Loucy (cell line): ENCODE data around the gene LILRB3.
"Not testable (repeated sequence)": the region's sequence is repeated elsewhere in the genome, so short reads cannot be mapped to it uniquely, and the experiment has no call there.

Experiments used
- H2AFZ ChIP-seq: fragments of 200-600 bp; sonication (generic); 2 replicates; pipeline ENCODE4 v1.6.0; 2016; ENCODE audit warnings: antibody characterized with exemption, mild to moderate bottlenecking, low read length, moderate library complexity
- H3F3A ChIP-seq: fragments of 200-600 bp; 2 replicates; pipeline ENCODE4 v1.6.0; 2016; ENCODE audit warnings: antibody characterized with exemption, low read depth, mild to moderate bottlenecking
- H3K27me3 ChIP-seq: fragments of 200-600 bp; sonication (generic); 2 replicates; pipeline ENCODE4 v1.6.1; 2014; ENCODE audit warnings: low read length, mild to moderate bottlenecking; ENCODE audit not compliant: insufficient read depth, poor library complexity, severe bottlenecking
- H3K36me3 ChIP-seq: fragments of 200-600 bp; sonication (generic); 2 replicates; pipeline ENCODE4 v1.6.1; 2016; ENCODE audit warnings: low read length; ENCODE audit not compliant: insufficient read depth
- H3K4me1 ChIP-seq: fragments of 200-600 bp; sonication (generic); 2 replicates; pipeline ENCODE4 v1.5.1; 2014; ENCODE audit warnings: low read length, mild to moderate bottlenecking; ENCODE audit not compliant: insufficient read depth, poor library complexity, severe bottlenecking
- H3K4me2 ChIP-seq: fragments of 200-600 bp; sonication (generic); 2 replicates; pipeline ENCODE4 v1.6.0; 2014; ENCODE audit warnings: antibody characterized with exemption, low read length, low read depth, mild to moderate bottlenecking; ENCODE audit not compliant: poor library complexity, severe bottlenecking
- H3K4me3 ChIP-seq: fragments of 200-600 bp; sonication (generic); 2 replicates; pipeline ENCODE4 v1.5.1; 2014; ENCODE audit warnings: low read length, mild to moderate bottlenecking, mixed read lengths; ENCODE audit not compliant: poor library complexity, severe bottlenecking
- H3K79me2 ChIP-seq: fragments of 200-600 bp; sonication (generic); 2 replicates; pipeline ENCODE4 v1.6.1; 2014; ENCODE audit warnings: low read length; ENCODE audit not compliant: insufficient read depth
- H3K9ac ChIP-seq: fragments of 200-600 bp; sonication (generic); 2 replicates; pipeline ENCODE4 v1.6.0; 2014; ENCODE audit warnings: mild to moderate bottlenecking, low read depth, low read length, moderate library complexity; ENCODE audit not compliant: poor library complexity, severe bottlenecking
- H3K9me2 ChIP-seq: fragments of 200-600 bp; sonication (generic); replicated peaks from 2 replicates; pipeline ENCODE4 v1.6.1; 2016; ENCODE audit warnings: low read depth, low read length, mixed read lengths
- H3K9me3 ChIP-seq: fragments of 200-600 bp; sonication (generic); 2 replicates; pipeline ENCODE4 v1.6.1; 2014; ENCODE audit warnings: mild to moderate bottlenecking, antibody characterized with exemption, low read length, low read depth; ENCODE audit not compliant: insufficient read depth
- H4K20me1 ChIP-seq: fragments of 200-600 bp; sonication (generic); 2 replicates; pipeline ENCODE4 v1.6.0; 2014; ENCODE audit warnings: antibody characterized with exemption, low read length, mild to moderate bottlenecking; ENCODE audit not compliant: insufficient read depth, poor library complexity, severe bottlenecking
- CTCF ChIP-seq: fragments of 200-600 bp; sonication (generic); conservative IDR thresholded peaks from 2 replicates; pipeline ENCODE4 v1.5.1; 2014; ENCODE audit warnings: mild to moderate bottlenecking, antibody characterized with exemption, low read length
- EZH2phosphoT487 ChIP-seq: fragments of 200-600 bp; IDR thresholded peaks from 2 replicates; pipeline ENCODE4 v1.6.1; 2018; ENCODE audit warnings: antibody characterized with exemption, mild to moderate bottlenecking, moderate library complexity, borderline replicate concordance

The LILRB3 gene

DNA sequence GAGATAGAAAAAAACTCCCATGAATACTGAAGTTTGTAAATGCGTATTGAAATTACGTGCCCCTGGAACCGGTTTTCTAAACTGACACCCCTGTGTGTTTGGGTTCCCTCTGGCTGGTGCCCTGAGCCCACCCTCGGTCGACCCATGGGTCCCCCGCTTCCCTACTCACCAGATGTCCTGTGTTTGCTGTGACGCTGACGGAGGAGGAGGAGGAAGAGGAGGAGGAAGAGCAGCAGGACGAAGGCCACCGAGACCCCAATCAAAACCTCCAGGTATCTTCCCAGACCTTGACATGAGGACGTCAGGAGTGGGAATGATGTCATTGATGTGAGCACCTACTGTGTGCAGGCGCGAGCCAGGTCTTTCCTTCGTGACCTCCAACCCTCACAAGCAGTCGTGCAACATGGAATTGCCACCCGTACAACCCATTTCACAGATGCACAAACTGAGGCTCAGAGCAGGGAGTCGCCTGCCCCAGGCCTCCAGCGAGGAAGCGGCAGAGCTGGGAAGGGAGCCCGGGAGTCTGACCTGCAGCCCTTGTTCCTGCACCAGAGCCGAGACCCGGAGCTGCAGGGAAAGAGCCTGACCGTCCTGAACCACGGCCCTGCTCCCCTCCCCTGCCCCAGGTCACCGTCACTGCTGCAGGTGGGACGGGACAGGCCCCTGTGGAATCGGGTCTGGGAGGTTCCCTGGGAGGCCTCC is 3.7 kb downstream of the LILRB3 start:
- Histone ChIP-seq H3K4me1 (no peaks in the 10 kb centered on the region), H3K79me2 (no peaks in the 10 kb centered on the region), H3K9me3 (no peaks in the 10 kb centered on the region), H3K36me3 (peaks cover 13% of the 10 kb centered on the region; the same call in 1 of the 2 replicates), H2AFZ (no peak overlapping the region), H3K9ac (no peak overlapping the region), H3K4me3 (no peak overlapping the region), H3K4me2 (no peak overlapping the region), H3K9me2 (no peaks in the 10 kb centered on the region), H3K27me3 (no peaks in the 10 kb centered on the region), H4K20me1 (no peaks in the 10 kb centered on the region), H3F3A (no peaks in the 10 kb centered on the region)
- TF ChIP-seq EZH2phosphoT487 (no peak), CTCF (no peak)

DNA sequence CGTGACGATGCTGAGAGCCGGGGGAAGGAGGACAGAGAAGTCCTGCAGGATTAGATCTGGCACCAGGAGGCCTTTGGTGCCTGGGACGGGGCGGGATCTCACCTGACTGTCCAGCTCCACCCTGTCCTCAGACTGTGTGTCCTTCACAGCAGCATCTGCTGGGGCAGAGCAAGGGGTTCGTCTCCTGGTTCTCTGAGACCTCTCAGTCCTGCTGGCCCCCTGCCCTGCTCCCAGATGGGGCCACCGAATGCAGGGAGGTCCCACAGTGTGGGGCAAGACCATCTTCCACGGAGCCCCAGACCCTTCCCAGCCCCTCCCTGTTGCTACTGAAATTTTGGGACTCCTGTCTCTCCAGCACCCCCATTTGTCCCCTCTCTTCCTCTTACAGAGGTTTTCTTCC is 4.5 kb downstream of the LILRB3 start:
- no peak overlapping the region for H2AFZ ChIP-seq
- no peaks in the 10 kb centered on the region for H3K4me1 ChIP-seq
- H3K9me2 ChIP-seq, result no peaks in the 10 kb centered on the region
- no peak for TF ChIP-seq CTCF
- no peak for TF ChIP-seq EZH2phosphoT487
- H3K4me3 ChIP-seq, result no peak overlapping the region
- H4K20me1 ChIP-seq, result no peaks in the 10 kb centered on the region
- peaks cover 13% of the 10 kb centered on the region; the same call in 1 of the 2 replicates for H3K36me3 ChIP-seq
- H3K27me3 ChIP-seq, result no peaks in the 10 kb centered on the region
- no peaks in the 10 kb centered on the region for H3F3A ChIP-seq
- no peak overlapping the region for H3K4me2 ChIP-seq
- H3K9ac ChIP-seq, result no peak overlapping the region
- H3K79me2 ChIP-seq, result peaks cover 2% of the 10 kb centered on the region; the same call in 1 of the 2 replicates
- H3K9me3 ChIP-seq, result no peaks in the 10 kb centered on the region

DNA sequence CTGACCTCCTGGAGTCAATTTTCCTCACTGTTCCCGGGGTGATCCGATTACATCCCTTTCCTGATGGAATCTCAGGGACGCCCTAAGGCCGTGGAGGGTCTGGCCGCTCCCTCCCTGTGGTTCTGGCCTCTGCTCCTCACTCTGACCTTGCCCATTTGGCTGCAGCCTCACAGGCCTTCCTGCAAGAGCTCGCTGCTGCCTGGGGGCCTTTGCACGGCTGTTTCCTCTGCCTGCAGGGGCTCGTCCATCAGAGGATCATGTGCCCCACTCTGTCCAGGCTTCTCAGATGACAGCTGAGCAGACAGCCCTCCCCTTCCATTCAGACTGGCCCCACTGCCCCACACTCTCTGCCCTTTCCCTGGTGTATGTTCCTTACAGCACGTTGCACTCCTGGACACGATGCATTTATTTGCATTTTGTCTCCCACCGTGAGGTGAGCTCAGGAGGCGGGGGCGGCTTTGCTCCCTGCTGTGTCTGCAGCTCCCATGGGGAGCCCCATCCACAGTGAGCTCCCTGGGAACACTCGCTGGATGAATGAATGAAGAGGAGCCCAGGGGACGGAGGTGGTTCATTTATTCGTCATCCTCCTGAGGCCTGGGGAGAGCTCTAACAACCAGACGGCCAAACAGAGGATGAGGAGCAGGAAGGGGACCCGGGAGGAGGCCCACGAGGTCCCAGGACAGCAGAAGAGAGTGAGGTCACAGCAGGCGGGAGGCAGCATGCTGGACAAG is 5.1 kb downstream of the LILRB3 start:
- H3K27me3 ChIP-seq, H3F3A ChIP-seq, H3K9ac ChIP-seq, H3K4me3 ChIP-seq, H3K4me2 ChIP-seq, H3K9me3 ChIP-seq, H2AFZ ChIP-seq, H3K79me2 ChIP-seq, H3K4me1 ChIP-seq, H3K9me2 ChIP-seq, H4K20me1 ChIP-seq: not testable (repeated sequence)
- peaks cover 13% of the 10 kb centered on the region; the same call in 1 of the 2 replicates for H3K36me3 ChIP-seq
